ENCODE results near the gene LRRC75A.

The LRRC75A gene

GRCh38 chr17:16439811-16440351 lies 52.1 kb downstream of the LRRC75A start:
- H3K36me3 ChIP-seq (ENCODE audit: insufficient read depth, low read length), result peaks cover 58% of the 10 kb centered on the region
- H3K4me1 ChIP-seq (ENCODE audit: insufficient read depth, low read length), result peaks cover 46% of the 10 kb centered on the region
- H3K9ac ChIP-seq (ENCODE audit: low read depth, low read length), result peak overlapping the region; percentile 96
- peak overlapping the region; percentile 84 for H3K4me2 ChIP-seq (ENCODE audit: insufficient read depth, low read length)
- peak overlapping the region; percentile 85 for H3K27ac ChIP-seq (ENCODE audit: low read length)
- TF ChIP-seq, protein P1, sequence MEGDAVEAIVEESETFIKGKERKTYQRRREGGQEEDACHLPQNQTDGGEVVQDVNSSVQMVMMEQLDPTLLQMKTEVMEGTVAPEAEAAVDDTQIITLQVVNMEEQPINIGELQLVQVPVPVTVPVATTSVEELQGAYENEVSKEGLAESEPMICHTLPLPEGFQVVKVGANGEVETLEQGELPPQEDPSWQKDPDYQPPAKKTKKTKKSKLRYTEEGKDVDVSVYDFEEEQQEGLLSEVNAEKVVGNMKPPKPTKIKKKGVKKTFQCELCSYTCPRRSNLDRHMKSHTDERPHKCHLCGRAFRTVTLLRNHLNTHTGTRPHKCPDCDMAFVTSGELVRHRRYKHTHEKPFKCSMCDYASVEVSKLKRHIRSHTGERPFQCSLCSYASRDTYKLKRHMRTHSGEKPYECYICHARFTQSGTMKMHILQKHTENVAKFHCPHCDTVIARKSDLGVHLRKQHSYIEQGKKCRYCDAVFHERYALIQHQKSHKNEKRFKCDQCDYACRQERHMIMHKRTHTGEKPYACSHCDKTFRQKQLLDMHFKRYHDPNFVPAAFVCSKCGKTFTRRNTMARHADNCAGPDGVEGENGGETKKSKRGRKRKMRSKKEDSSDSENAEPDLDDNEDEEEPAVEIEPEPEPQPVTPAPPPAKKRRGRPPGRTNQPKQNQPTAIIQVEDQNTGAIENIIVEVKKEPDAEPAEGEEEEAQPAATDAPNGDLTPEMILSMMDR (IDR thresholded peaks at IDR 0.05; ENCODE audit: borderline replicate concordance, extremely low read depth, low read length, poor library complexity, severe bottlenecking), result no peak
- no peak for TF ChIP-seq EZH2 (IDR thresholded peaks at IDR 0.05; ENCODE audit: borderline replicate concordance, low read depth, low read length, severe bottlenecking)
- H2AFZ ChIP-seq (ENCODE audit: low read depth, low read length), result no peak overlapping the region
- H3K27me3 ChIP-seq (ENCODE audit: insufficient read depth, low read length, poor library complexity), result no peaks in the 10 kb centered on the region
- H3K4me3 ChIP-seq (ENCODE audit: low read depth in 1 of 2, low read length in 2 of 2), result peak overlapping the region; percentile 54 to 96
- ATAC-seq (ENCODE audit: insufficient read depth, low read depth) (no peak), DNase-seq (peak; percentile 30)
- H3K9me3 ChIP-seq (ENCODE audit: insufficient read depth, low read length, severe bottlenecking), result no peaks in the 10 kb centered on the region
- H3K79me2 ChIP-seq (ENCODE audit: insufficient read depth, low read length), result peaks cover 57% of the 10 kb centered on the region
- H4K20me1 ChIP-seq (ENCODE audit: insufficient read depth, low read length), result peaks cover 48% of the 10 kb centered on the region

DNA sequence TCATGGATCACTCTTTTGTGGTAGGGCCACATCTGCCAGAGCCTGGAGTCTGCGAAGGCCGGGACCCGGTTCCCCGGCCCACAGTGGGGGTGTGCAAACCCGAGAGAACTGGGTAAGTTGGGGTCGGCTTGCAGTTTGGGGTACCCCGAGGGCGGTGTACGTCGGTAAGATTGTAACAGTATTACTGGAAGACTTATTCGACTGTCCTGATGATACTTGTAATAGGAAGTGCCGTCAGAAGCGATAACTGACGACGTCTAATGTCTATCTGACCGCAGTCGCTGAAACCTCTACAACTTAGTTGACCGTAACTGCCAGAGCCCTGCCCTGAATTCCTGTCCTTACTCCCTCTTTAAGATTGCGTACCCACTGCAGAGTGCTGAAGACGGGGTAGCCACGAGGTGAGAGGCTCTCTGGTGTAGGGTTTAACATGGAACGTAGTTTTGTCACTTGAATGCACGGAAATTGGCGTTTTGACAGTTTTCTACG lies 52.6 kb downstream of the LRRC75A start:
- no peaks in the 10 kb centered on the region for H3K9me3 ChIP-seq (ENCODE audit: insufficient read depth, low read length, severe bottlenecking)
- H3K4me1 ChIP-seq (ENCODE audit: insufficient read depth, low read length), result peaks cover 45% of the 10 kb centered on the region
- no peak for DNase-seq
- peak overlapping the region; percentile 78 for H2AFZ ChIP-seq (ENCODE audit: low read depth, low read length)
- peak overlapping the region; percentile 96 for H3K9ac ChIP-seq (ENCODE audit: low read depth, low read length)
- TF ChIP-seq EZH2 (IDR thresholded peaks at IDR 0.05; ENCODE audit: borderline replicate concordance, low read depth, low read length, severe bottlenecking), result no peak
- TF ChIP-seq, protein P1 (IDR thresholded peaks at IDR 0.05; ENCODE audit: borderline replicate concordance, extremely low read depth, low read length, poor library complexity, severe bottlenecking), result no peak
- peaks cover 47% of the 10 kb centered on the region for H4K20me1 ChIP-seq (ENCODE audit: insufficient read depth, low read length)
- H3K4me3 ChIP-seq (ENCODE audit: low read depth in 1 of 2, low read length in 2 of 2), result peak overlapping the region; percentile 54 to 96
- peak overlapping the region; percentile 84 for H3K4me2 ChIP-seq (ENCODE audit: insufficient read depth, low read length)
- peaks cover 54% of the 10 kb centered on the region for H3K36me3 ChIP-seq (ENCODE audit: insufficient read depth, low read length)
- peak overlapping the region; percentile 85 for H3K27ac ChIP-seq (ENCODE audit: low read length)
- ATAC-seq (ENCODE audit: insufficient read depth, low read depth), result no peak
- H3K27me3 ChIP-seq (ENCODE audit: insufficient read depth, low read length, poor library complexity), result no peaks in the 10 kb centered on the region
- H3K79me2 ChIP-seq (ENCODE audit: insufficient read depth, low read length), result peaks cover 55% of the 10 kb centered on the region

- H3K9ac ChIP-seq (ENCODE audit: low read depth, low read length), result peak overlapping the region; percentile 96
- H2AFZ ChIP-seq (ENCODE audit: low read depth, low read length), result peak overlapping the region; percentile 82
- H3K36me3 ChIP-seq (ENCODE audit: insufficient read depth, low read length), result peaks cover 48% of the 10 kb centered on the region
- H3K27me3 ChIP-seq (ENCODE audit: insufficient read depth, low read length, poor library complexity), result no peaks in the 10 kb centered on the region
- no peaks in the 10 kb centered on the region for H3K9me3 ChIP-seq (ENCODE audit: insufficient read depth, low read length, severe bottlenecking)
- ATAC-seq (ENCODE audit: insufficient read depth, low read depth) (peak; percentile 93), DNase-seq (peak; percentile 99)
- no peak for TF ChIP-seq EZH2 (IDR thresholded peaks at IDR 0.05; ENCODE audit: borderline replicate concordance, low read depth, low read length, severe bottlenecking)
- TF ChIP-seq, protein P1 (IDR thresholded peaks at IDR 0.05; ENCODE audit: borderline replicate concordance, extremely low read depth, low read length, poor library complexity, severe bottlenecking), result no peak
- H3K4me2 ChIP-seq (ENCODE audit: insufficient read depth, low read length), result peak overlapping the region; percentile 86
- peaks cover 44% of the 10 kb centered on the region for H3K4me1 ChIP-seq (ENCODE audit: insufficient read depth, low read length)
- peak overlapping the region; percentile 54 to 96 for H3K4me3 ChIP-seq (ENCODE audit: low read depth in 1 of 2, low read length in 2 of 2)
- peak overlapping the region; percentile 91 for H3K27ac ChIP-seq (ENCODE audit: low read length)
- peaks cover 41% of the 10 kb centered on the region for H4K20me1 ChIP-seq (ENCODE audit: insufficient read depth, low read length)
- peaks cover 50% of the 10 kb centered on the region for H3K79me2 ChIP-seq (ENCODE audit: insufficient read depth, low read length)
Measured at GRCh38 chr17:16438557-16439302, 53.3 kb downstream of the LRRC75A start.
